ENCODE data around the gene WDR54.
"Not testable (repeated sequence)": the region's sequence is repeated elsewhere in the genome, so short reads cannot be mapped to it uniquely, and the experiment has no call there.

Gene WDR54

DNA sequence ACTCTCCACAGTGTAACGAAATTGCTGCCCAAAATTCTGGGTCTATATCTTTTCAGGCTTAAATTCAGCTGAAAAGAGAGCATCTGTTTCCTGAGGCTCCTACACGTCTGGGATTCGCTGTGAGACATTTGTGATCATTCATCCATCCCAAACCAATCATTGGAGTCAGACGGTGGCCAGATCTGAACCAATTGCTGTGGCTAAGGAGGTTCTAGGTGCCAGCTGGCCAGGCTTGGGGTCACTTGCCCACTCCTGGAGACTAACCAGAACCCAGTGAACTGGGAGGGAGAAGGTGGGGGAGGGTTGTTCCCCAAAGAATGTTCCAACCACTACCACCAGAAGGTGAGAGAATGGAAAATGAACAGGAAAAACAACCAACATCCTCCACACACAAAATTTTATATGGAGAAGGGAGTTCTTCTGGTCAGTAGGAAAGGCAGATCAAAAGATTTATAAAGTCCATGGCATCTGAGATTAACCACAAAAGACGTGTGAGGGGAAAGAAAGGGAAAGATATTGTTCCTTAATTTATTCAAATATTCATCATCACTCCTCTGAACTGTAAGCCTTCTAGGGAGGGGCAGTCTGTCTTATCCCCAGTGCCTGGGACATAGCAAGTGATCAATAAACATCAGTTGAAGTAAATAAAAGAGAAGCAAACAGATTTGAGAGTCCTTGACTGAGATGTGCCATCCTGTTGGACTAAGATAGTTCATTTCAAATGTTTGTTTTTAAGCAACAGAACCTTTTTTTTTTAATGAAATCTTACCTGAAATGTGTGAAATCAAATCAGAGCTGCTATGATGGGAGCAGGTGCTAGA is 23.2 kb downstream of the WDR54 start:
- Histone ChIP-seq H3K9me3 (ENCODE audit: control insufficient read depth, low read depth, low read length) (no peaks in the 10 kb centered on the region), H3K27me3 (ENCODE audit: control insufficient read depth, insufficient read depth, low read length) (no peaks in the 10 kb centered on the region), H3K27ac (ENCODE audit: low read length) (no peak overlapping the region), H3K36me3 (ENCODE audit: control insufficient read depth, low read depth, low read length) (no peaks in the 10 kb centered on the region), H3K9ac (ENCODE audit: low read length) (no peak overlapping the region), H3K4me3 (ENCODE audit: low read length) (no peak overlapping the region), H3K4me1 (ENCODE audit: control insufficient read depth, low read depth, low read length) (peaks cover 1% of the 10 kb centered on the region)

DNA sequence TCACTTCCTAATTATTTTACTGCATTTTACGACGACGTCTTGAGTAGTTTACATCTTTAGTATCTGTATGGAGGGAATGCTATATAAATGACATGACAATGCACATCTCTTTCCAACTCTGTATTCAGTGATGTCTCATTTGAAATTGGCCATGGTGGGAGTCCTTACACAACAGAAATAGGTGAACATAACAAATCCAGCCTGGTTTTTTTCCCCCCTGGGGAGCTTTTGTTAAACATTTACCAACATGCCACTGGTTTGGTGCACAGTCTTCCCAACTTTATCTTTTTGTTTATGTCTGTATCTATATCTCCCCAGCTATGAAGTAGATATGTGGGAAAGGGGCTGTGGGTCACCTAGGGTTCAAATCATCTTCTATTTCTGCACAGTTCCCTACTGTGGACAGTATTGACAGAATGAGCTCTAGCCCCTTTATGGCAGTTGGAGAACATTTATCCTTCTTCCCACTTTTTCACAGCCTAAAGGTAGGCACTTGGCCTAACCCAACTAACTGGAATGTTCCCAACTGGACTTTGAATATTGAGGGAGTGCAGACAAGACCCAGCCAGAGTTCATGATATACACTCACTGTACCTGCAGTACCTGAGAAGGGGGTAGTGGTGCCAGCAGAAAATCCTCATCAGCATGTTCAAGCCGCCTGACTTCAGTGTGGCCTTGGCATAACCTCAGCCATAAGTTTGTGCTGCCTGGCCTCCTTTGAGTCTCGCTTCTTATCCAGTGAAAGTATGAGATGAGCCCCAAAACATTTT is 25.9 kb downstream of the WDR54 start:
- Histone ChIP-seq H3K9ac (ENCODE audit: low read length) (no peak overlapping the region), H3K36me3 (ENCODE audit: control insufficient read depth, low read depth, low read length) (no peaks in the 10 kb centered on the region), H3K27ac (ENCODE audit: low read length) (no peak overlapping the region), H3K4me1 (ENCODE audit: control insufficient read depth, low read depth, low read length) (no peaks in the 10 kb centered on the region), H3K4me3 (ENCODE audit: low read length) (no peak overlapping the region), H3K27me3 (ENCODE audit: control insufficient read depth, insufficient read depth, low read length) (no peaks in the 10 kb centered on the region), H3K9me3 (ENCODE audit: control insufficient read depth, low read depth, low read length) (no peaks in the 10 kb centered on the region)

DNA sequence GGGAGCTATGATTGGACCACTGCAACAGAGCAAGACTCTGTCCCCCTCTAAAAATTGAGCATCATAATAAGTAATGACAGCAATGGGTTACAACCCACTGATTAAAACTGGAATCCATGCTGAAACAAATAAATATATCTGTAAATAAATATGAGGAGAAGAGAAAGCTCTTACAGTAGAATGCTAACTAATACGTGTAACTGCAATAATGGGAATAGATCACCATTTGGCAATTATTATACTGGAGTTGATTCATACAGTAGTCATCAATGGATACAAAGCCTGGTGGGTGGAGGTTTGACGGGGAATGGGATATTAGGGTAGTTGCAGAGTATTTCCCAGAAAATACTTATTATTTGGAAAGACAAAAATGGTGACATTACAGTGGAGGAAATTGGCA is 27.2 kb downstream of the WDR54 start:
- no peak overlapping the region for H3K4me3 ChIP-seq (ENCODE audit: low read length)
- no peaks in the 10 kb centered on the region for H3K4me1 ChIP-seq (ENCODE audit: control insufficient read depth, low read depth, low read length)
- H3K27me3 ChIP-seq (ENCODE audit: control insufficient read depth, insufficient read depth, low read length), result no peaks in the 10 kb centered on the region
- no peaks in the 10 kb centered on the region for H3K9me3 ChIP-seq (ENCODE audit: control insufficient read depth, low read depth, low read length)
- H3K36me3 ChIP-seq (ENCODE audit: control insufficient read depth, low read depth, low read length), result no peaks in the 10 kb centered on the region
- no peak overlapping the region for H3K9ac ChIP-seq (ENCODE audit: low read length)
- H3K27ac ChIP-seq (ENCODE audit: low read length), result no peak overlapping the region

DNA sequence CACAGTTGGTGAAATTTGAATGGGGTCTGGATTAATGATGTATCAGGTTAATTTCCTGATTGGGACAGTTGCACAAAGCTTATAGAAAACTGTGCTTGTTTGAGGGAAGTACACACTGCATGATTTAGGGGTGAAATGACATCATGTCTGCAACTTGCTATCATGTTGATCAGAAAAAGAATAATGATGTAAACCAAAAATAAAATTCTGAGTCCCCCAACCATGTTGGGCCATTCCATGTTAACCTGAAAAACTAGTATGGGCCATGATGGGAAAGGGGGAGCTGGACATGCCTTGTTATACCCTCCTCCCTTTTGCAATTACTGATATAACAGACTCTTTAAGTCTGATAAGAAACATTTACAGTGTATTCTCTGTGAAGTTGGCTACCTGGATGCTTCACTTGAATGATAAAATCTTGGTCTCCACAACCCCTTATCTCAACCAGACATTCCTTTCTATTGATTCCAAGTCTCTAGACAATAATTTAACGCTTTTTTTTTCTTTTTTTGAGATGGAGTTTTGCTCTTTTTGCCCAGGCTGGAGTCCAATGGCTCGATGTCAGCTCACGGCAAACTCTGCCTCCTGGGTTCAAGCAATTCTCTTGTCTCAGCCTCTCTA is 29.1 kb downstream of the WDR54 start:
- Histone ChIP-seq H3K9ac (ENCODE audit: low read length) (no peak overlapping the region), H3K4me3 (ENCODE audit: low read length) (no peak overlapping the region), H3K27me3 (ENCODE audit: control insufficient read depth, insufficient read depth, low read length) (no peaks in the 10 kb centered on the region), H3K36me3 (ENCODE audit: control insufficient read depth, low read depth, low read length) (no peaks in the 10 kb centered on the region), H3K9me3 (ENCODE audit: control insufficient read depth, low read depth, low read length) (no peaks in the 10 kb centered on the region), H3K4me1 (ENCODE audit: control insufficient read depth, low read depth, low read length) (no peaks in the 10 kb centered on the region), H3K27ac (ENCODE audit: low read length) (no peak overlapping the region)

DNA sequence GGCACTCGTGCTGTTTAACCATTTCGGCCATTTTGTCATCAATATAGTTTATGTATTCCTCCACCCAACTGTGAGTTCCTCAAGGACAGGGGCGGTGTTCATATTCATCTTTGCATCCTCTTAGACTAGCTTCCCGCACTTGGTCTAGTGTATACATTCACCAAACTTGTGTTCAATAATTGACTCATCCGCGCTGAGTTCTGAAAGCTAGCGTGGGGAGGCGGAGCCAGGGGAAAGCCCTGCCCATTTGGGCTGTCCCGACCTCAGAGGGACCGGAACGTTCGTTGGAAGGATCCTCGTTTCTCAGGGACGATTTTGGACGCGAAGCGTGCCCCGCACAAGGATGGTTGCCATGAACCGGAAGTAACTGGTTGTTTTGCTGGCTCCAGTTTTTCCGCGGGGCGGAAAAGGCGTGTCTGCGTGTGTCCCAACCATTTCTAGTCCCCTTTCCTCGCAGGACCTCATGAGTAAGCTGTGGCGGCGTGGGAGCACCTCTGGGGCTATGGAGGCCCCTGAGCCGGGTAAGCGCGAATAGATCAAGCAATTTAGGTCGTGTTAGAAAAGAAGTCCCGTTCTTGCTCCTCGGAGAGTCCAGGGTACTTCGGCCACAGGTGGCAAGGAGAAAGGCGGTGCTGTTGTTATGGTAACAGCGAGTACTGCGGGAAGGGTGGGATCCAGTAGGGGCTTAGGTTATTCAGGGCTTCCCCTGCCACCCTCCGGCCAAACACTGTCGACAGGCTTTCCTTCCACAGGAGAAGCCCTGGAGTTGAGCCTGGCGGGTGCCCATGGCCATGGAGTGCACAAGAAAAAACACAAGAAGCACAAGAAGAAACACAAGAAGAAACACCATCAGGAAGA is 33.4 kb downstream of the WDR54 start, which contains the start of gene INO80B:
Gene INO80B, plus strand, starts transcription at position 434 of the 858 bp plus-strand sequence. Its CDS starts 30 bp downstream, at position 464.
- H3K36me3 ChIP-seq (ENCODE audit: control insufficient read depth, low read depth, low read length), result no peaks in the 10 kb centered on the region
- H3K4me1 ChIP-seq (ENCODE audit: control insufficient read depth, low read depth, low read length), result peaks cover 6% of the 10 kb centered on the region
- H3K27me3 ChIP-seq (ENCODE audit: control insufficient read depth, insufficient read depth, low read length), result no peaks in the 10 kb centered on the region
- peak within 1 kb of the TSS; percentile 83 for H3K27ac ChIP-seq (ENCODE audit: low read length)
- H3K4me3 ChIP-seq (ENCODE audit: low read length), result peak within 1 kb of the TSS; percentile 86
- H3K9ac ChIP-seq (ENCODE audit: low read length), result peak within 1 kb of the TSS; percentile 78
- no peaks in the 10 kb centered on the region for H3K9me3 ChIP-seq (ENCODE audit: control insufficient read depth, low read depth, low read length)

DNA sequence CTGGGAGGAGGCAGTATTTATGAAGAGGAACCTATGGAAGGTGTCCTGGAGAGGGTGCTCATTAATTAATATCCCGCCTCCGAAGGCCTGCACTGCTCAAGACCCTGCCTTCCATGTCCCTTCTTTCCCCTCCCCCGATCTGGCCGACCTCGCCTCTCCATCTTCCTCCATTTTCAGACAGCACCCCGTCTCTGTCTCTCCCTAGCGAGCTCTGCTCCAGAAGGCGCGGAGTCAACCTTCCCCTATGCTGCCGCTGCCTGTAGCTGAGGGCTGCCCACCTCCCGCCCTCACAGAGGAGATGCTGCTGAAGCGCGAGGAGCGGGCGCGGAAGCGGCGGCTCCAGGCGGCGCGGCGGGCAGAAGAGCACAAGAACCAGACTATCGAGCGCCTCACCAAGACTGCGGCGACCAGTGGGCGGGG is 35.6 kb downstream of the WDR54 start:
- peaks cover 13% of the 10 kb centered on the region for H3K36me3 ChIP-seq (ENCODE audit: control insufficient read depth, low read depth, low read length)
- H3K9ac ChIP-seq (ENCODE audit: low read length), result peak overlapping the region; percentile 51
- H3K4me1 ChIP-seq (ENCODE audit: control insufficient read depth, low read depth, low read length), result peaks cover 6% of the 10 kb centered on the region
- no peaks in the 10 kb centered on the region for H3K9me3 ChIP-seq (ENCODE audit: control insufficient read depth, low read depth, low read length)
- peak overlapping the region; percentile 74 for H3K4me3 ChIP-seq (ENCODE audit: low read length)
- no peak overlapping the region for H3K27ac ChIP-seq (ENCODE audit: low read length)
- H3K27me3 ChIP-seq (ENCODE audit: control insufficient read depth, insufficient read depth, low read length), result no peaks in the 10 kb centered on the region

DNA sequence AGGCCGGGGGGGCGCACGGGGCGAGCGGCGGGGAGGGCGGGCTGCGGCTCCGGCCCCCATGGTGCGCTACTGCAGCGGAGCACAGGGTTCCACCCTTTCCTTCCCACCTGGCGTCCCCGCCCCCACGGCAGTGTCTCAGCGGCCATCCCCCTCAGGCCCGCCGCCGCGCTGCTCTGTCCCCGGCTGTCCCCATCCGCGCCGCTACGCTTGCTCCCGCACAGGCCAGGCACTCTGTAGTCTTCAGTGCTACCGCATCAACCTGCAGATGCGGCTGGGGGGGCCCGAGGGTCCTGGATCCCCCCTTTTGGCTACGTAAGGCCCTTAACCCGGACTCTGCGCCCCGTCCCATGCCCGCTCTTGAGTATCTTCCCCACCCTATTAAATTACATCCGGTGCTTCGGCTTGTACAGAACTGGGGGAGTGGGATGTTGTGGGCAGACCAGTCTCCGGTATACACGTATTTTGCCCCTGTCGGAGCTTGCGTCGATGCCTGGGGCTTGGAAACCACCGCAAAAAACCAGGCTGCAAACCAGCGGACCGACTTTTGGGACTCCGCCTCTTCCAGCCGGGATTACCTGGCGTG is 36.1 kb downstream of the WDR54 start:
- Histone ChIP-seq H3K4me1 (ENCODE audit: control insufficient read depth, low read depth, low read length) (peaks cover 6% of the 10 kb centered on the region), H3K4me3 (ENCODE audit: low read length) (peak overlapping the region; percentile 74), H3K36me3 (ENCODE audit: control insufficient read depth, low read depth, low read length) (peaks cover 18% of the 10 kb centered on the region), H3K9me3 (ENCODE audit: control insufficient read depth, low read depth, low read length) (no peaks in the 10 kb centered on the region), H3K9ac (ENCODE audit: low read length) (peak overlapping the region; percentile 86), H3K27me3 (ENCODE audit: control insufficient read depth, insufficient read depth, low read length) (no peaks in the 10 kb centered on the region), H3K27ac (ENCODE audit: low read length) (peak overlapping the region; percentile 56)

DNA sequence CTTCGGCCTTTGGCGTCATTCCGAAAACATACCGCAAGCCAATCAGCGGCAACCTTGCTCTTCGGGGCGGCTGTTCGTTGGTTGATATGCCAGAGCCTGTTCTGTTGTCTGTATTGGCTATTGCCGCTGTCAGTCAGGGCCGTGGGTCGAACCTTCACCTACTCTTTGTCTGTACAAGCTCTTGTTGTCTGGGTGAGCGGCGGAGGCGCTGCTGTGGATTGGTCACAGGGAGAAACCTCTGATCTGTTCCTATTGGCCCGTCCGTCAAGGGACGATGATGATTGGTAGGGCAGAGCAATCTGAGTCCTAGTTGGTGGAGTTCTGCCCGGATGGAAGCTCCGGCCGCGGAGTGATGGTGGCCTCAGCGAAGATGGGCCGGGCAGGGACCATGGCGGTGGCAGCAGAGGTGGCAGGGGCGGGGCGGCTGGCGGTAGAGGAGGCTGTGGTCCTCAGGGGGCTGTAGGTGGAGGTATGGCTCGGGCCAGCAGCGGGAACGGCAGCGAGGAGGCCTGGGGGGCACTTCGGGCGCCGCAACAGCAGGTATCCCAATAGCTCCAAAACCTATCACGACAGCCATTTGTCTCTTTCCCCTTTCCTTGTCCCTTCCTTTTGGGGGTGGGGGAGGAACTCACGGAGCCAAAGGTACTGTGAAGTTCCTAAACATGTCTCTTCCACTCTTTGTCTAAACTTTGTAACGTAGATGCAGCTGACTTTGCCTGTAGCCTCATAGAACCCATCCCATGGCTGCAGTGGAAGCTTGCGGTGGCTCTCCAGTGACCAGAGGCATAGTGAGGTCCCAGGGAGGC is 36.8 kb downstream of the WDR54 start, which contains the start of gene WBP1:
Gene WBP1, plus strand, starts transcription at position 307 of the 806 bp plus-strand sequence. Its CDS starts 165 bp downstream, at position 472.
- Histone ChIP-seq H3K4me1 (ENCODE audit: control insufficient read depth, low read depth, low read length) (peaks cover 6% of the 10 kb centered on the region), H3K9me3 (ENCODE audit: control insufficient read depth, low read depth, low read length) (no peaks in the 10 kb centered on the region), H3K4me3 (ENCODE audit: low read length) (peak within 1 kb of the TSS; percentile 74), H3K27me3 (ENCODE audit: control insufficient read depth, insufficient read depth, low read length) (no peaks in the 10 kb centered on the region), H3K36me3 (ENCODE audit: control insufficient read depth, low read depth, low read length) (peaks cover 24% of the 10 kb centered on the region), H3K27ac (ENCODE audit: low read length) (peak within 1 kb of the TSS; percentile 56), H3K9ac (ENCODE audit: low read length) (peak within 1 kb of the TSS; percentile 86)

DNA sequence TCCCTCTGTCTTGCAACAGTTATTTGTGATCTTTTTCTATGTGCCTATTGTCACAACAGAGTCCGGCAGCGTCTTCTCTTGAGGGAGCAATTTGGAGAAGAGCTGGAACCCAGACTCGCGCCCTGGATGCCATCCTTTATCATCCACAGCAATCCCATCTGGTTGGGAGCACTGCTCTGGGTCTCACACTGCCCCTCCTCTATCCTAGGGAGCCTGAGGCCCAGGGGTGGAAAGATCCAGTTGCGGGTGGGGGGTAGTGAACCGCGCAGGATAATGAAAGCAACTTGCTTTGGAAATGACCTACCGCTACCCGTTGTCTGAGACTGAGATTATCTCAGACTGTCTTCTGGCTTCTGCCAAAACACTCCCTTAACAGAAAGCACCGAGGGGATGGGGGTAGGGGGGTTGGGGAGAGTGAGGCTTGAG is 37.4 kb downstream of the WDR54 start:
- Histone ChIP-seq H3K4me1 (ENCODE audit: control insufficient read depth, low read depth, low read length) (peaks cover 6% of the 10 kb centered on the region), H3K27ac (ENCODE audit: low read length) (peak overlapping the region; percentile 47)

DNA sequence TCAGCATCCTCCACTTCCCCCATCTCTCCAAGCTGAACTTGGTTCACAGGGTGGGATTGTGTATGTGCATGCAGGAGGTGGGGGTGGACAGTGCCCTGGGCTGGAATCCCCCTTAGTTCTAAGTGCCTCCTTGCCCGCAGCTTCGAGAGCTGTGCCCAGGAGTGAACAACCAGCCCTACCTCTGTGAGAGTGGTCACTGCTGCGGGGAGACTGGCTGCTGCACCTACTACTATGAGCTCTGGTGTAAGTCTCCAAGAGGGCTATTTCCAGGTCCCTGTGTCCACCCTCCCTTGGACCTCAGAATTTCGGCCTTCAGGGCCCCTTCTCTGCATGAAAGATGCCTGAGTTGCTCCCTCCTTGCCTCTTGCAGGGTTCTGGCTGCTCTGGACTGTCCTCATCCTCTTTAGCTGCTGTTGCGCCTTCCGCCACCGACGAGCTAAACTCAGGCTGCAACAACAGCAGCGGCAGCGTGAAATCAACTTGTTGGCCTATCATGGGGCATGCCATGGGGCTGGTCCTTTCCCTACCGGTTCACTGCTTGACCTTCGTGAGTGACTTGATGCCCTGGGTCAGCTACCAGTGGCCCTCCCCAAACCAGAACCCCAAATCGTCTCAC is 38.1 kb downstream of the WDR54 start:
- not testable (repeated sequence) for H3K9ac ChIP-seq (ENCODE audit: low read length); H3K9me3 ChIP-seq (ENCODE audit: control insufficient read depth, low read depth, low read length); H3K4me1 ChIP-seq (ENCODE audit: control insufficient read depth, low read depth, low read length); H3K27ac ChIP-seq (ENCODE audit: low read length); H3K27me3 ChIP-seq (ENCODE audit: control insufficient read depth, insufficient read depth, low read length)
- peaks cover 24% of the 10 kb centered on the region for H3K36me3 ChIP-seq (ENCODE audit: control insufficient read depth, low read depth, low read length)
- peak overlapping the region; percentile 74 for H3K4me3 ChIP-seq (ENCODE audit: low read length)

More for the DNA sequence above, 37.4 kb downstream of the WDR54 start:
- Histone ChIP-seq H3K9me3 (ENCODE audit: control insufficient read depth, low read depth, low read length) (no peaks in the 10 kb centered on the region), H3K27me3 (ENCODE audit: control insufficient read depth, insufficient read depth, low read length) (no peaks in the 10 kb centered on the region), H3K36me3 (ENCODE audit: control insufficient read depth, low read depth, low read length) (peaks cover 24% of the 10 kb centered on the region), H3K4me3 (ENCODE audit: low read length) (peak overlapping the region; percentile 74), H3K9ac (ENCODE audit: low read length) (peak overlapping the region; percentile 66)

All from iPS-18a (cell line).